K562 (cell line): ENCODE results near the gene ZNF618.

Experiments used
- CTCF ChIP-seq, 3 experiments: IDR thresholded peaks in 2 of 3; conservative IDR thresholded peaks in 1 of 3; 2 replicates each; pipeline ENCODE4 v1.5.1; 2011 to 2012; ENCODE audit warnings: low read length in 3 of 3, mild to moderate bottlenecking in 3 of 3, control low read depth in 2 of 3, improper control_type of control experiment in 1 of 3, inconsistent platforms in 1 of 3, low read depth in 1 of 3, mixed read lengths in 1 of 3, moderate library complexity in 1 of 3; ENCODE audit not compliant: insufficient read depth in 2 of 3
- EP400 ChIP-seq: fragments of 450-650 bp; IDR thresholded peaks from 2 replicates; pipeline ENCODE4 v1.6.1; 2017; ENCODE audit warnings: antibody characterized with exemption, mild to moderate bottlenecking, moderate library complexity
- FOXM1 ChIP-seq, 2 experiments: fragments of 450-650 bp in 1 of 2; sonication (generic) in 1 of 2; formaldehyde crosslinking in 1 of 2; IDR thresholded peaks; 2 replicates each; pipeline versions ENCODE4 v1.6.1 to v1.9.0; 2017 to 2022; ENCODE audit warnings: low read depth in 2 of 2, mild to moderate bottlenecking in 2 of 2, missing genetic modification reagents in 1 of 2, moderate library complexity in 1 of 2
- GATA2 ChIP-seq: sonication (generic); formaldehyde crosslinking; IDR thresholded peaks from 2 replicates; pipeline ENCODE4 v1.4.0; 2020; ENCODE audit warnings: mild to moderate bottlenecking, missing genetic modification reagents
- JUND ChIP-seq, 2 experiments: IDR thresholded peaks; 2 replicates in 1 of 2; 3 replicates in 1 of 2; pipeline ENCODE4 v1.6.1; 2011; ENCODE audit warnings: borderline replicate concordance in 2 of 2, low read depth in 2 of 2, low read length in 2 of 2, improper control_type of control experiment in 1 of 2, missing biosample characterization in 1 of 2, missing genetic modification characterization in 1 of 2, missing genetic modification reagents in 1 of 2
- RAD21 ChIP-seq, 2 experiments: fragments of 250-450 bp in 1 of 2; fragments of 450-650 bp in 1 of 2; sonication (Bioruptor Pico) in 1 of 2; formaldehyde crosslinking in 1 of 2; IDR thresholded peaks in 1 of 2; conservative IDR thresholded peaks in 1 of 2; 2 replicates each; pipeline versions ENCODE4 v1.4.0 to v1.8.0; 2020 to 2022; ENCODE audit warnings: mild to moderate bottlenecking in 2 of 2, moderate library complexity in 1 of 2
- RBM39 ChIP-seq: fragments of 200-400 bp; formaldehyde crosslinking; optimal IDR thresholded peaks from 2 replicates; pipeline ENCODE3; 2018; ENCODE audit warnings: low read depth, low read length
- SMARCE1 ChIP-seq: fragments of 450-650 bp; IDR thresholded peaks from 2 replicates; pipeline ENCODE4 v1.7.1; 2016; ENCODE audit warnings: mild to moderate bottlenecking
- TEAD2 ChIP-seq: fragments of 450-650 bp; IDR thresholded peaks from 2 replicates; pipeline ENCODE4 v1.6.1; 2016; ENCODE audit warnings: missing genetic modification characterization, control low read depth, missing compliant biosample characterization
- ZNF224 ChIP-seq: sonication (generic); formaldehyde crosslinking; IDR thresholded peaks from 2 replicates; pipeline ENCODE4 v1.8.0; 2022; ENCODE audit warnings: mild to moderate bottlenecking, missing genetic modification reagents
- ZNF407 ChIP-seq: fragments of 450-650 bp; IDR thresholded peaks from 2 replicates; pipeline ENCODE4 v1.6.1; 2016; ENCODE audit warnings: low read depth
- TF ChIP-seq, protein P1 (sequence below): sonication (generic); formaldehyde crosslinking; IDR thresholded peaks from 2 replicates; pipeline ENCODE4 v1.5.0; 2020; ENCODE audit warnings: missing genetic modification reagents

GRCh38 chr9:113989714-113990569, 113.8 kb downstream of the ZNF618 start:
- TF ChIP-seq TEAD2 (tag) (no peak), CTCF (IDR thresholded peaks at IDR 0.05 in 2 of 3, conservative IDR thresholded peaks at IDR 0.05 in 1 of 3; ENCODE audit: insufficient read depth in 2 of 3, low read depth in 1 of 3, low read length in 3 of 3) (no peak), JUND (IDR thresholded peaks at IDR 0.05; ENCODE audit: borderline replicate concordance, low read depth, low read length) (no peak), JUND (tag; IDR thresholded peaks at IDR 0.05; ENCODE audit: borderline replicate concordance, low read depth, low read length) (no peak), GATA2 (CRISPR knock-in tag) (no peak), RBM39 (no peak), ZNF407 (no peak), SMARCE1 (no peak), RAD21 (CRISPR knock-in tag; conservative IDR thresholded peaks at IDR 0.05 in 1 of 2, IDR thresholded peaks at IDR 0.05 in 1 of 2) (no peak), FOXM1 (IDR thresholded peaks at IDR 0.05; ENCODE audit: low read depth) (no peak), FOXM1 (CRISPR knock-in tag; IDR thresholded peaks at IDR 0.05; ENCODE audit: low read depth) (no peak), ZNF224 (CRISPR knock-in tag) (no peak), EP400 (no peak)
- TF ChIP-seq, protein P1, sequence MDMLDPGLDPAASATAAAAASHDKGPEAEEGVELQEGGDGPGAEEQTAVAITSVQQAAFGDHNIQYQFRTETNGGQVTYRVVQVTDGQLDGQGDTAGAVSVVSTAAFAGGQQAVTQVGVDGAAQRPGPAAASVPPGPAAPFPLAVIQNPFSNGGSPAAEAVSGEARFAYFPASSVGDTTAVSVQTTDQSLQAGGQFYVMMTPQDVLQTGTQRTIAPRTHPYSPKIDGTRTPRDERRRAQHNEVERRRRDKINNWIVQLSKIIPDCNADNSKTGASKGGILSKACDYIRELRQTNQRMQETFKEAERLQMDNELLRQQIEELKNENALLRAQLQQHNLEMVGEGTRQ (CRISPR knock-in tag): no peak
